Neuronal stem cell (in vitro differentiated cells): ENCODE data around the gene NMD3.

Experiments
- DNase-seq: peaks from one replicate; pipeline ENCODE4 v3.0.0-alpha.2; 2013; ENCODE audit warnings: low spot score
- H2AFZ ChIP-seq: one replicate; pipeline ENCODE4 v1.6.1; 2013; ENCODE audit warnings: mild to moderate bottlenecking, low read length, inconsistent platforms
- H2AK5ac ChIP-seq: 2 replicates; pipeline ENCODE4 v1.6.1; 2013; ENCODE audit warnings: low read depth, mild to moderate bottlenecking, inconsistent platforms, low read length, moderate library complexity, mixed read lengths
- H2BK120ac ChIP-seq: 2 replicates; pipeline ENCODE4 v1.6.1; 2013; ENCODE audit warnings: low read depth, mild to moderate bottlenecking, inconsistent platforms, low read length, moderate library complexity, mixed read lengths
- H2BK12ac ChIP-seq: one replicate; pipeline ENCODE4 v1.6.1; 2013; ENCODE audit warnings: low read length, inconsistent platforms
- H2BK15ac ChIP-seq: 2 replicates; pipeline ENCODE4 v1.6.1; 2013; ENCODE audit warnings: mild to moderate bottlenecking, low read length, inconsistent platforms, mixed read lengths
- H2BK5ac ChIP-seq: one replicate; pipeline ENCODE4 v1.6.1; 2013; ENCODE audit warnings: inconsistent platforms, mild to moderate bottlenecking, low read length, moderate library complexity
- H3K14ac ChIP-seq: one replicate; pipeline ENCODE4 v1.6.1; 2013; ENCODE audit warnings: low read length, inconsistent platforms
- H3K18ac ChIP-seq: 2 replicates; pipeline ENCODE4 v1.6.1; 2013; ENCODE audit warnings: low read length, inconsistent platforms
- H3K23ac ChIP-seq: 2 replicates; pipeline ENCODE4 v1.6.1; 2013; ENCODE audit warnings: low read depth, mild to moderate bottlenecking, mixed read lengths, low read length, inconsistent platforms; ENCODE audit not compliant: poor library complexity
- H3K27ac ChIP-seq: replicated peaks from 3 replicates; pipeline ENCODE4 v1.5.1; 2013; ENCODE audit warnings: low read length, inconsistent platforms
- H3K27me3 ChIP-seq, 3 experiments: 2 replicates each; pipeline ENCODE4 v1.6.1; 2013; ENCODE audit warnings: low read length in 3 of 3, mild to moderate bottlenecking in 2 of 3, inconsistent platforms in 1 of 3, low read depth in 1 of 3, mixed read lengths in 1 of 3, moderate library complexity in 1 of 3; ENCODE audit not compliant: control insufficient read depth in 3 of 3, insufficient read depth in 3 of 3
- H3K36me3 ChIP-seq, 2 donors: replicated peaks in 1 of 2; 2 replicates each; pipeline ENCODE4 v1.6.1; 2013; ENCODE audit warnings: low read length in 2 of 2; ENCODE audit not compliant: control insufficient read depth in 2 of 2, insufficient read depth in 2 of 2
- H3K4ac ChIP-seq: 2 replicates; pipeline ENCODE4 v1.6.1; 2013; ENCODE audit warnings: inconsistent platforms, mild to moderate bottlenecking, low read length, moderate library complexity
- H3K4me1 ChIP-seq, 2 donors: 1 replicate in 1 of 2; 2 replicates in 1 of 2; pipeline ENCODE4 v1.6.1; 2013; ENCODE audit warnings: low read length in 2 of 2, low read depth in 1 of 2; ENCODE audit not compliant: control insufficient read depth in 2 of 2, insufficient read depth in 1 of 2
- H3K4me2 ChIP-seq: one replicate; pipeline ENCODE4 v1.6.1; 2013; ENCODE audit warnings: mild to moderate bottlenecking, low read length, inconsistent platforms; ENCODE audit not compliant: insufficient read depth, poor library complexity, severe bottlenecking
- H3K4me3 ChIP-seq, 2 donors: 2 replicates each; pipeline ENCODE4 v1.5.1; 2013; ENCODE audit warnings: low read length in 2 of 2, mild to moderate bottlenecking in 2 of 2, inconsistent platforms in 1 of 2, moderate library complexity in 1 of 2
- H3K79me1 ChIP-seq: one replicate; pipeline ENCODE4 v1.6.1; 2013; ENCODE audit warnings: low read depth, mild to moderate bottlenecking, inconsistent platforms, low read length, moderate library complexity
- H3K9ac ChIP-seq: one replicate; pipeline ENCODE4 v1.6.1; 2013; ENCODE audit warnings: mild to moderate bottlenecking, low read depth, low read length, inconsistent platforms; ENCODE audit not compliant: poor library complexity
- H3K9me3 ChIP-seq, 2 donors: replicated peaks in 1 of 2; 2 replicates each; pipeline versions ENCODE3 to v1.6.1; 2013; ENCODE audit warnings: low read length in 2 of 2, mild to moderate bottlenecking in 2 of 2, inconsistent platforms in 1 of 2, low read depth in 1 of 2, mixed read lengths in 1 of 2, moderate library complexity in 1 of 2; ENCODE audit not compliant: control insufficient read depth in 2 of 2, insufficient read depth in 1 of 2
- H4K8ac ChIP-seq: one replicate; pipeline ENCODE4 v1.6.1; 2013; ENCODE audit warnings: low read depth, mild to moderate bottlenecking, inconsistent platforms, low read length, moderate library complexity
- H4K91ac ChIP-seq: one replicate; pipeline ENCODE4 v1.6.1; 2013; ENCODE audit warnings: low read length, low read depth, mild to moderate bottlenecking, inconsistent platforms; ENCODE audit not compliant: poor library complexity
- WGBS, 2 donors: extraction: QIAGEN DNeasy Blood & Tissue Kit; methylation state at CpG; one replicate each; pipeline ENCODE4 v1.1.7; 2013; ENCODE audit warnings: missing lambda C conversion rate in 2 of 2, mixed read lengths in 1 of 2; ENCODE audit not compliant: insufficient read length in 2 of 2, insufficient replicate concordance in 1 of 2; ENCODE audit errors: extremely low coverage in 2 of 2; 5-methylcytosine and 5-hydroxymethylcytosine counted together

The NMD3 gene

DNA sequence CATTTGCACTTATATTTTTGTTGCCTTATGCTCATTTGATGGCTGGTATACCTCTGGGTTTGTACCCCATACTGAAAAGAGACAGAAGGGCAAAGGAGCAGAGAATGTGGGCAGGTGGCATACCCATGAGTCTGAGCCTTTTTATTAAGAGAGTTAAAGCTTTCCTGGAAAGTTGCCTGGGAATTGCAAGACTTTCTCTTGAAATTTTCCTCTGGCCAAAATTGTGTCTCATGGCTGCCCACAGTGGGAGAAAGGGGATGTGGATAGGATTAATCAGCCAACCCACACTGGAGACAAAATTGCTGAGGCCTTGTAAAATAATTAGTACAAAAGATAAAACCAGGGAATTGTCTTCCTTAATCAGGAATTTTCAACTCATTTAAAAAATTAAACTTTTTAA is 8.2 kb upstream of the NMD3 start:
- no peak overlapping the region for H2BK120ac ChIP-seq
- peaks cover 0 to 2% of the 10 kb centered on the region in 2 donors for H3K4me1 ChIP-seq
- H3K9ac ChIP-seq = no peak overlapping the region
- H3K4me3 ChIP-seq = no peak overlapping the region
- peaks cover 2% of the 10 kb centered on the region for H3K79me1 ChIP-seq
- no peak overlapping the region for H2AFZ ChIP-seq
- no peaks in the 10 kb centered on the region for H3K27me3 ChIP-seq
- H3K18ac ChIP-seq = no peak overlapping the region
- no peak overlapping the region for H2BK5ac ChIP-seq
- H2AK5ac ChIP-seq = no peak overlapping the region
- H3K36me3 ChIP-seq = no peaks in the 10 kb centered on the region
- H3K9me3 ChIP-seq = no peaks in the 10 kb centered on the region
- no peak overlapping the region for H2BK12ac ChIP-seq
- H4K8ac ChIP-seq = no peak overlapping the region
- no peak overlapping the region for H2BK15ac ChIP-seq
- no peak overlapping the region for H3K14ac ChIP-seq
- no peak overlapping the region for H3K23ac ChIP-seq
- no peak overlapping the region for H3K4me2 ChIP-seq
- no peak overlapping the region for H3K27ac ChIP-seq
- no peak for DNase-seq
- H4K91ac ChIP-seq = no peak overlapping the region
- no peak overlapping the region for H3K4ac ChIP-seq

GRCh38 chr3:161213644-161214043 is 7.5 kb upstream of the NMD3 start:
- H3K4me1 ChIP-seq = peaks cover 0 to 2% of the 10 kb centered on the region in 2 donors
- H3K9ac ChIP-seq = no peak overlapping the region
- no peak overlapping the region for H4K91ac ChIP-seq
- H2BK120ac ChIP-seq = no peak overlapping the region
- no peak overlapping the region for H3K14ac ChIP-seq
- no peak overlapping the region for H3K4me3 ChIP-seq
- no peak overlapping the region for H3K23ac ChIP-seq
- no peak overlapping the region for H2AFZ ChIP-seq
- no peak overlapping the region for H3K27ac ChIP-seq
- DNase-seq = no peak
- no peak overlapping the region for H3K4ac ChIP-seq
- H2AK5ac ChIP-seq = no peak overlapping the region
- H3K9me3 ChIP-seq = no peaks in the 10 kb centered on the region
- no CpG with 5 or more reads among the region's 4 CpGs for WGBS, 2 donors
- H3K36me3 ChIP-seq = no peaks in the 10 kb centered on the region
- no peak overlapping the region for H3K18ac ChIP-seq
- no peaks in the 10 kb centered on the region for H3K27me3 ChIP-seq
- H4K8ac ChIP-seq = no peak overlapping the region
- peaks cover 2% of the 10 kb centered on the region for H3K79me1 ChIP-seq
- H3K4me2 ChIP-seq = no peak overlapping the region
- no peak overlapping the region for H2BK15ac ChIP-seq
- no peak overlapping the region for H2BK5ac ChIP-seq
- H2BK12ac ChIP-seq = no peak overlapping the region

DNA sequence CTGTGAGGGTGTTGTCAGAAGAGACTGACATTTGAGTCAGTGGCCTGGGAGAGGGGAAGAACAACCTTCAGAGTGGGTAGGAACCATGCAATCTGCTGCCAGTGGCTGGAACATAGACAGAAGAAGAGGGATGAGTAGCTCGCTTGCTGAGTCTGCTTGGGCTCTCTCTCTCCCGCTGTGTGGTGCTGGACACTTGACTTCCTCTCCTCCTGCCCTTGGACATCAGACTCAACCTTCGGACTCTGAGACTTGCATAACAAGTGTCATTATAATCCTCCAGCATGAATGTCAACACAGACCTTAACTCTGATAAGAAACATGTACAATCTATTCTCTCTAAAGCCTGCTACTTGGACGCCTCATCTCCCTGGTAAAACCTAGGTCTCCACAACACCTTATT is 5.9 kb upstream of the NMD3 start:
- WGBS, 2 donors = no CpG with 5 or more reads among the region's 4 CpGs
- H3K4me2 ChIP-seq = no peak overlapping the region
- H3K4ac ChIP-seq = no peak overlapping the region
- H3K27ac ChIP-seq = no peak overlapping the region
- no peak for DNase-seq
- no peak overlapping the region for H4K91ac ChIP-seq
- H3K4me1 ChIP-seq = peaks cover 0 to 2% of the 10 kb centered on the region in 2 donors
- H3K4me3 ChIP-seq = no peak overlapping the region
- no peak overlapping the region for H2AFZ ChIP-seq
- H3K14ac ChIP-seq = no peak overlapping the region
- H3K79me1 ChIP-seq = no peaks in the 10 kb centered on the region
- no peaks in the 10 kb centered on the region for H3K27me3 ChIP-seq
- no peak overlapping the region for H3K9ac ChIP-seq
- H2BK12ac ChIP-seq = no peak overlapping the region
- no peak overlapping the region for H2AK5ac ChIP-seq
- H2BK5ac ChIP-seq = no peak overlapping the region
- no peak overlapping the region for H2BK15ac ChIP-seq
- H3K36me3 ChIP-seq = no peaks in the 10 kb centered on the region
- no peak overlapping the region for H2BK120ac ChIP-seq
- H3K9me3 ChIP-seq = no peaks in the 10 kb centered on the region
- H3K18ac ChIP-seq = no peak overlapping the region
- no peak overlapping the region for H3K23ac ChIP-seq
- no peak overlapping the region for H4K8ac ChIP-seq

DNA sequence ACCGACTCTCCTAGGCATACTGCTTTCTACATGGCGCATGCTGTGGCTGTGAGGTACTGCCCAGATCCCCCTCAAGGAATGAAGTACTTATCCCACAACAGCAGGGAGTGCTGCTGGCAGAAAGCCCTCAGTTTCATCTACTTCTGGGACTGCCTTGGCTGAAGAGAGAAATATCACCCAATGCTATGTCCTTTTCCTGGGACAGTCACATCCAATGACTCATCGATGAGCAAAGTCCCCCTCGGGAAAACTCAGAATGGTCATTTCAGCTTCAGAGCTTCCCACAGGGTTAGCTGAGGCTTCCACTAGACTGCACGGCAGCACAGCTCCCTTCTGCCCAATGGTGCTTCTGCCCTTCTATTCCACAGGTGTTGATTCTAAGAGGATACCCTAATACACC is 3.6 kb upstream of the NMD3 start:
- DNase-seq = no peak
- Histone ChIP-seq H3K27me3 (no peaks in the 10 kb centered on the region), H3K36me3 (peaks cover 0 to 1% of the 10 kb centered on the region in 2 donors), H3K79me1 (no peaks in the 10 kb centered on the region), H3K27ac (no peak overlapping the region), H2BK15ac (no peak overlapping the region), H3K4ac (no peak overlapping the region), H2BK12ac (no peak overlapping the region), H3K4me1 (peaks cover 0 to under 1% of the 10 kb centered on the region in 2 donors), H3K9me3 (no peaks in the 10 kb centered on the region), H3K14ac (no peak overlapping the region), H4K91ac (no peak overlapping the region), H2BK120ac (no peak overlapping the region), H3K18ac (no peak overlapping the region), H2BK5ac (no peak overlapping the region), H3K4me3 (no peak overlapping the region), H3K23ac (no peak overlapping the region), H2AK5ac (no peak overlapping the region), H4K8ac (no peak overlapping the region), H2AFZ (no peak overlapping the region), H3K9ac (no peak overlapping the region), H3K4me2 (no peak overlapping the region)
- WGBS, 2 donors = no CpG with 5 or more reads among the region's 5 CpGs
